ENCODE results near the gene STX12. TPM values are rescaled to one million over a fixed set of nuclear protein-coding genes. Genes with fewer than 3 reads are reported as not detected.

Gene STX12
- total and polyA plus RNA-seq, 2 experiments from 2014 or later = 6.1 to 9.0 TPM

- Mint-ChIP-seq H3K4me1 (peaks cover 15% of the 10 kb centered on the region), H3K36me3 (ENCODE audit: low read depth) (peaks cover 13% of the 10 kb centered on the region; the same call in 2 of the 3 replicates), H3K27me3 (ENCODE audit: insufficient read depth, low read depth, poor library complexity) (no peaks in the 10 kb centered on the region), H3K4me3 (peak overlapping the region; percentile 32; the same call in 1 of the 3 replicates), H3K27ac (peak overlapping the region; percentile 93), H3K9me3 (no peaks in the 10 kb centered on the region; the same call in 2 of the 3 replicates)
- no peak overlapping the region for H3K4me3 ChIP-seq
- DNase-seq (ENCODE audit: low spot score) (no peak), ATAC-seq (no peak)
- H4K20me1 ChIP-seq (replicated peaks; ENCODE audit: insufficient read depth) = no peaks in the 10 kb centered on the region
- H3K27me3 ChIP-seq (ENCODE audit: insufficient read depth) = no peaks in the 10 kb centered on the region
- no peaks in the 10 kb centered on the region for H3K9me2 ChIP-seq (ENCODE audit: insufficient read depth)
- TF ChIP-seq EZH2phosphoT487 (IDR thresholded peaks at IDR 0.05; ENCODE audit: unreplicated experiment) = no peak
- no peak for TF ChIP-seq ZNF331 (CRISPR knock-in tag; IDR thresholded peaks at IDR 0.05; ENCODE audit: low read depth)
- TF ChIP-seq POLR2AphosphoS5 (IDR thresholded peaks at IDR 0.05; ENCODE audit: low read depth) = no peak
- TF ChIP-seq JUNB (IDR thresholded peaks at IDR 0.05; ENCODE audit: unreplicated experiment) = no peak
- TF ChIP-seq NANOG (IDR thresholded peaks at IDR 0.05; ENCODE audit: borderline replicate concordance) = no peak
- no peak for TF ChIP-seq CREB1 (CRISPR knock-in tag; IDR thresholded peaks at IDR 0.05; ENCODE audit: low read depth)
- TF ChIP-seq ZNF462 (CRISPR knock-in tag; IDR thresholded peaks at IDR 0.05) = no peak
- no peak for TF ChIP-seq REST (IDR thresholded peaks at IDR 0.05; ENCODE audit: unreplicated experiment)
- no peak for TF ChIP-seq ZNF114 (CRISPR knock-in tag; IDR thresholded peaks at IDR 0.05)
- TF ChIP-seq CTCF (conservative IDR thresholded peaks at IDR 0.05; ENCODE audit: low read depth in 2 of 2) = no peak
- no peak for TF ChIP-seq ETS1 (IDR thresholded peaks at IDR 0.05)
- no peak for TF ChIP-seq STAT1 (IDR thresholded peaks at IDR 0.05; ENCODE audit: unreplicated experiment)
- no peak overlapping the region for H2AFZ ChIP-seq
- no peaks in the 10 kb centered on the region for H3K36me3 ChIP-seq (ENCODE audit: insufficient read depth)
- H3K4me1 ChIP-seq (ENCODE audit: insufficient read depth) = peaks cover 6% of the 10 kb centered on the region
- H3K4me2 ChIP-seq = no peak overlapping the region
- no peaks in the 10 kb centered on the region for H3K79me2 ChIP-seq (replicated peaks; ENCODE audit: insufficient read depth)
- H3K27ac ChIP-seq (ENCODE audit: low read depth) = 0 out of 2 replicates have a peak overlapping the region, but pooled peaks have one; percentile 29
- no peaks in the 10 kb centered on the region for H3F3A ChIP-seq (replicated peaks; ENCODE audit: low read depth)
Measured at GRCh38 chr1:27806758-27807157, 33.7 kb downstream of the STX12 start.

Data from GM23338 (cell line).